Right forelimb (tissue), 1 donor: Measurements from ENCODE around the gene KMO.

Experiments used
- DNase-seq: peaks from one replicate; pipeline ENCODE4 v3.0.0-alpha.2; 2018

KMO gene

GRCh38 chr1:241542199-241542907, 10.2 kb downstream of the KMO start:
- no peak for DNase-seq

GRCh38 chr1:241548008-241548407, 15.8 kb downstream of the KMO start:
- no peak for DNase-seq

GRCh38 chr1:241550318-241550717, 18.1 kb downstream of the KMO start:
- DNase-seq = no peak

DNA sequence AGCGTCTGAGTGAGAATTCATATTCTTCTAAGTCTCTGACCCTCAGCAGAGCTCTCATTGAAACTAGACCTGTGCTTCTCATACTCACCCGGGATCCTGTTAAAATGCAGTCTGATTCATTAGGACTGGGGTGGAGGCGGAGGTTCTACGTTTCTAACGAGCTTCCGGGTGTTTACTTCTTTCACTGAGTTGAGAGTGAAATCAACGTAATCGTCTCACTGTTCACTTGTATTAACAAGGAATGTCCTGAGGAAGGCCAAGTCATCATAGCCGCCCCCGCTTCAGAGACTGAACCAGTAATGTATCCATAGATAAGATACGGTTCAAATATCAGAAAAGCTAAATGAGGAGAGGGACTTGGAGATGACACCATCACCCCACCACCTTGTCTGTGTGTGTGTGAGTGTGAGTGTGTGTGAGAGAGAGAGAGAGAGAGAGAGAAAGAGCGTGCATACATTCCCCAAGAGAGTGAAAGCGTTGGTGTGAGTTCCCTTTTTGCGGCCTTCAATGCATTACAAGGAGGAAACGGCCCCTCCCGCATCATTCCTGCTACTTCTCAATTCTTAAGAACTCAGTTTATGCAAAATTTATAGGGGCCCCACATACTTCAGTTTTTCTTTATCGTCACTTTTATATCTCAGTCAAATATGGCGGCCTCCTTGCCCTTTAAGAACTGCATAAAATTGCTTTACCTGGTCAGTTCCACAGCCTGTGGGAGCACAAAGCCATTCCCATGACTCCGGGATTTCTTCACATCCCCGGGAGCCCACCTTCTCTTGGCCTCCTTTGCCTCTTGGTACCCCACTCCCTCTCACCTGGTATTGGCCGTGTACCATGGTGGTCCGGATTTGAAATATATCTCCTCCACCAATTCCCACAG, 19.8 kb downstream of the KMO start:
- no peak for DNase-seq

- no peak for DNase-seq
Measured at GRCh38 chr1:241553886-241554592, 21.9 kb downstream of the KMO start.

- no peak for DNase-seq
Measured at GRCh38 chr1:241555526-241555925, 23.3 kb downstream of the KMO start.

DNA sequence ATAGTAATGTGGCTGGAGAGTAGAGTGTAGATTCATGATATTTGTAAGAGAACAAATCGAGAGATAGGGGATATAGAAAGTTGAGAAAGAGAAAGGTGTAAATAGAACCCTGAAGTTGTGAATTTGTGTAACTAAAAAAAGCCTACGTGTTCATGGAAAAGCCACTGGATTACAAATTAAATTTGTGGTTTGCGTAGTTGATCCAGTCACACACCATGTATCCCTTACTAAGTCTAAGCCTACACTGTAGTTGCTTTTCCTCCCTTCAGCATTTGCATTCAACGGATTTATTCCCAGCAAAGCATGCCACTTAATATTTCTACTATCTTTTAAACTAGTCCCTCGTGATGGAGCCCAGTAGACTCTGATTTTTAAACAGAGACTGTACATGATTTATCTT, 24.9 kb downstream of the KMO start:
- DNase-seq = no peak

- DNase-seq = no peak
Measured at GRCh38 chr1:241557551-241558193, 25.5 kb downstream of the KMO start.

GRCh38 chr1:241560146-241560848, 28.1 kb downstream of the KMO start:
- DNase-seq = no peak

GRCh38 chr1:241560849-241561187, 28.6 kb downstream of the KMO start:
- DNase-seq = no peak

GRCh38 chr1:241569848-241570247, 37.7 kb downstream of the KMO start:
- no peak for DNase-seq

- no peak for DNase-seq
Measured at GRCh38 chr1:241574154-241574553, 42.0 kb downstream of the KMO start.

DNA sequence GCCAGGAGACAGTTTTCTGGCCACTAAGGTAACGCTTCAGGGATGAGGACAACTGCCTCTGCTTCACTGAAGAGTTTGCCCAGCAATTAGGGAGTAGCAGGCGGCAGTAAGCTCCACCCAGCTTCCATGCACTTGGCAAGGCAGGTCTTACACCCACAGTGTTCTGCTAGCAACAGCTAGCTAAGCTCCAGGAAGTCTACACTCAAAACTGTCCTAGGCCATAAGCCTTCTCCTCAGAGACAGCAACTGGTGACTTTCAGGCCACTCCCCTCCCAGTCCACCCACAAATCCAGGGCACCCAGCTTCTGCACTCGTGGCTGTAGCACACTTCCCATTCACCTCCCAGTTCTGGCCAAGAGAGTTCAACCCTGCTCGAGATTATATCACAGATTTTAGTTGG, 47.3 kb downstream of the KMO start:
- DNase-seq = no peak

- DNase-seq = no peak
Measured at GRCh38 chr1:241582921-241583321, 50.7 kb downstream of the KMO start.

GRCh38 chr1:241586905-241587512, 54.8 kb downstream of the KMO start:
- no peak for DNase-seq

- DNase-seq = no peak
Measured at GRCh38 chr1:241589521-241589920, 57.3 kb downstream of the KMO start.

GRCh38 chr1:241590719-241591118, 58.5 kb downstream of the KMO start:
- no peak for DNase-seq

- no peak for DNase-seq
Measured at GRCh38 chr1:241591317-241591716, 59.1 kb downstream of the KMO start.

DNA sequence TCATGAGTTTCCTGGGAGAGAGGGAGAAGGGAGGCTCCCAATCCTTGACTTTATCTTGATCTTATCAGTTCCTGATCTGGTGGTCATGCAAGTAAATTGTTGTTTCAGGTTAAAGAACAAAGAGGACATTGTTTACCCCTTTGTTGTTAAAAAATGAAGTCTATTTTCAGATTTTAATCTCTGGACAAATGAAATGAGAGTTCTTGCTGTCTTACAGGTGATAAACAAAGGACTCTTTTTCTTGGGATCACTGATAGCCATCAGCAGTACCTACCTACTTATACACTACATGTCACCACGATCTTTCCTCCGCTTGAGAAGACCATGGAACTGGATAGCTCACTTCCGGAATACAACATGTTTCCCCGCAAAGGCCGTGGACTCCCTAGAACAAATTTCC, 59.6 kb downstream of the KMO start:
- DNase-seq = no peak

DNA sequence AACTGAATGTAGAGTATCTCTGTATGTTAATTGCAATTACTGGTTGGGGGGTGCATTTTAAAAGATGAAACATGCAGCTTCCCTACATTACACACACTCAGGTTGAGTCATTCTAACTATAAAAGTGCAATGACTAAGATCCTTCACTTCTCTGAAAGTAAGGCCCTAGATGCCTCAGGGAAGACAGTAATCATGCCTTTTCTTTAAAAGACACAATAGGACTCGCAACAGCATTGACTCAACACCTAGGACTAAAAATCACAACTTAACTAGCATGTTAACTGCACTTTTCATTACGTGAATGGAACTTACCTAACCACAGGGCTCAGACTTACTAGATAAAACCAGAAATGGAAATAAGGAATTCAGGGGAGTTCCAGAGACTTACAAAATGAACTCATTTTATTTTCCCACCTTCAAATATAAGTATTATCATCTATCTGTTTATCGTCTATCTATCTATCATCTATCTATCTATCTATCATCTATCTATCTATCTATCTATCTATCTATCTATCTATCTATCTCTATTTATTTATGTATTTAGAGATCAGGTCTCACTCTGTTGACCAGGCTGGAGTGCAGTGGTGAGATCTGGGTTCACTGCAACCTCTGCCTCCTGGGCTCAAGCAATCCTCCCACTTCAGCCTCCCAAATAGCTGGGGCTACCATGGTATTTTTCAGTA, 60.2 kb downstream of the KMO start:
- no peak for DNase-seq

DNA sequence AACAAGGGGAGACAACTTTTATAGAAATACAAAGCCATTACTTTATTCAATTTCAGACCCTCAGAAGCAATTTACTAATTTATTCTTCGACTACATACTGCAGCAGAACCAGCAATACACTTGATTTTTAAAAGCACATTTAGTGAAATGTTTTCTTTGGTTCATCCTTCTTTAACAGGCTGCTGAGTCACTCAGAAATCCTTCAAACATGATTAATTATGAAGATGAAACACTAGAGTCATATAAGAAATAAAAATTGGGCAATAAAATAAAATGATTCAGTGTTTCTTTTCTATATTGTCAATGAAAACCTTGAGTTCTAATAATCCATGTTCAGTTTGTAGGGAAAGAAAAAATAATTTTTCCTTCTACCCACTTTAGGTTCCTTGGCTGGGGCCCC, 61.0 kb downstream of the KMO start:
- no peak for DNase-seq

DNA sequence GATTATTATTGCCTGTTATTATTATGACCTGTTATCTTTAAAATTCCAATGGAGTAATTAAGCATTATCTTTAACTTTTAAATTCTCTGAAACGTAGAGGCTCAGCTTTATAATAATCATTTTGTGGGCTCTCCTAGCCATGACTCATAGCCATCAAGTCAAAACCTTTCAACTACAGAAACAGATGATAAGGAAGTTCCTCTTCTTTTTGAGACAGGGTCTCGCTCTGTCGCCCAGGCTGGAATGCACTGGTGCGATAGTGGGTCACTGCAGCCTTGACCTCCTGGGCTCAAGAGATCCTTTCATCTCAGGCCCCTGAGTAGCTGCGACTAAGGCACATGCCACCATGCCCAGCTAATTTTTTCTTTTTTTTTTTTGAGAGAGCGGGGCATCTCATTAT, 64.5 kb downstream of the KMO start:
- no peak for DNase-seq
